ENCODE results near the gene ATAT1. TPM values are rescaled to one million over a fixed set of nuclear protein-coding genes. Genes with fewer than 3 reads are reported as not detected.

ATAT1 gene
- 2.6 and 5.8 TPM in 2 replicates for total RNA-seq

DNA sequence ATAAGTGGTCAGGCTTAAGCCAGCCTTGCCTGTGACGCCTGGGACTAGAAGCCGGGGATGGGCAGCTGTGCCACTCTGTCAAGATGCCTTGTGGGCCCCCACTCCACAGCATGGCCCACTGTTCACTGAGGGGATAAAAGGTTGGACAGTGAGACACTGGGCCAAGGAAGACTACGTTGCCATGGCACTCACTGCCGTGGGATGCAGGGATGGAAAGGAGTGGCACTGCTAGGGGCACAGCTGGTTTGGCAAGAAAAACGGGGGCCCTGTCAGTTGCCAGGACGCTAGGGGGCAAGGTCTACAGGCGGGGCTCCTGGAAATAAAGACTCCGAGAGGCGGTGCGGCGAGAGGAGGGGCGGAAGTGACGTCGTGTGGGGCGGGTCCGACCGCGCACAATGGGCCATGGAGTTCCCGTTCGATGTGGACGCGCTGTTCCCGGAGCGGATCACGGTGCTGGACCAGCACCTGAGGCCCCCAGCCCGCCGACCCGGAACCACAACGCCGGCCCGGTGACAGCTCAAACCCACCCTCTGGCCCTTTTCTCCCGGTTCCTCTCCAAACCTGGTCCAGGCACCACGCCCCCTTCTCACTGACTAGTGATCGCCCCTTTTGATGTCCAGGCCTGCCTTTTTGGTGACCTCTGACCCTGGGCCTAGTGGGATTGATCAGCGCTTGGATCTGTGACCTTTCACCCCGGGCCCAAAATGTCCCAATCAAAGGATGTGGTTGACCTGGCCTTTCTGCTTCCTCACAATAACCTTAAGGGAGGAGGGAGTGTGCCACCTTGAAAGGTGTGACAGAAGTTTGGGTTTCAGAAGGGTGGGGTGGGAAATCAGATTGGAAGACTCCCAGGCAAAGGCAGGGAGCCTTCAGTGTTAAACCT is at the start of gene ATAT1:
ATAT1 (plus strand) TSS at position 391 of the 883 bp plus-strand sequence.

DNA sequence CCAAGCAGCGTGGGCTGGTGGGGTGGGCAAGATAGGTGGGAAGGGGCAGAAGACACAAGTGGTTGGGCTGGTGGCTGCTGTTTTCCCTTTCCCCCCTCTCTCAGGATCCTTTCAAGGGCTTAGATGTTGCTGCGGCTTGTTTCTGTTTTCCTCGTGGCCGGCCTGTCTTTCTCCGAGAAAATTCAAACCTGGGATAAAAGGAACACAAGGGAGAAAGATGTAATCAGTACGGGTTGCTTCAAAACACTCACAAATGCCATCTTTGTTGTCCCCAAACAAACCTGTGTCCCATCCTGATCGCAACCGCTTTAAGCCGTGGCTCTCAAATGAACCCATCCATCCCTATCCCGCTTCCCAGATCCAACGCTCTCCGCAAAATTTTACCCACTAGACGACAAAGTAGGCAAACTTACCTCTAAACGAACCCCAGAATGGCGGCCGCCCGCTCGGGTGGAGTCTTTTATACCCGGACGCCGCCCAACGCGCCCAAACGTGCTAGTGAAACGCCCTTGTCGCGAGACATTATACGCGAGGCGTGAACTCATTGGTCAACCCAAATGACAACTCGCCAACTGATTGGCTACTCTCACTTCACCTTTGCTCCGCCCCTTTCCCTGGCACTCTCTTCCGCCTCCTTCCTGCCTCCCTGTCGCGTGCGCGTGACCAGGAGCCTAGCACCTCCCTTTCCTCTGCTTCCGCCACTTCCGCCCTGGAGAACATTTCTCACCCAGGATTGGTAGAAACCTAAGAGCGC is 9.7 kb upstream of the ATAT1 start, which contains the start of gene PPP1R10:
PPP1R10 (minus strand) TSS at position 433 of the 754 bp plus-strand sequence. CDS start 7,299 bp downstream, outside the sequence.

DNA sequence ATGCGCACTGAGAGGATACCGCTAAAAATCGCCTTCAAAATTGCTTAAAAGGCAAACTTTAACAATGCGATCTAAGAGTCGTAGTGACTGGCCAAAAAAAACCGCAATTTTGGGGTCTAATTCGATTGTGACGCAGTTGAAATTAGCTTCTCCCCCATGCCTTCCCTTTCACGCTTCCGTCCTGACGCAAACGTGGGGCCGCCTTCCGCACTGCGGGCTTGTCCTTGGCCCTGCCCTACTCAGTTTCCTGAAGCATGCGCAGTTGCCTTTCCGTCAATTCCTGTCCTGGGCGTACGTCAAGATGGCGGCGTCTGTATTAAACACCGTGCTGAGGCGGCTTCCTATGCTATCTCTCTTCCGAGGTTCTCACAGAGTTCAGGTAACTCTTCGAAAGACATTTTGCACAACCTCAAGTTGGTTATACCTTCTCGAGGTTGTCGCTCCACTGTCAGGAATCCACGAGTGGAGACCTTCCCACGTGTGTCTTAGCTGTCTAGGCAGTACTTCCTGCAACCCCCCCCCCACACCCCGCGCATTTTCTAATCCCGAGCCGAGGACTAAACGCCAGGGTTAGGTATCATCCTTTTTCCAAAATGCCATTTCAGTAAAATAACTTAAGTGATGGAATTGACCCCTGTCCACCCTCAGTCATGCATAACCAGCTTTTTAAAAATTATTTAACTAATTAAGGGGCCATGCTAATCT is 9.0 kb upstream of the ATAT1 start, which contains the start of gene MRPS18B:
MRPS18B (plus strand) TSS at position 276 of the 705 bp plus-strand sequence; CDS start at position 302, 26 bp downstream.

DNA sequence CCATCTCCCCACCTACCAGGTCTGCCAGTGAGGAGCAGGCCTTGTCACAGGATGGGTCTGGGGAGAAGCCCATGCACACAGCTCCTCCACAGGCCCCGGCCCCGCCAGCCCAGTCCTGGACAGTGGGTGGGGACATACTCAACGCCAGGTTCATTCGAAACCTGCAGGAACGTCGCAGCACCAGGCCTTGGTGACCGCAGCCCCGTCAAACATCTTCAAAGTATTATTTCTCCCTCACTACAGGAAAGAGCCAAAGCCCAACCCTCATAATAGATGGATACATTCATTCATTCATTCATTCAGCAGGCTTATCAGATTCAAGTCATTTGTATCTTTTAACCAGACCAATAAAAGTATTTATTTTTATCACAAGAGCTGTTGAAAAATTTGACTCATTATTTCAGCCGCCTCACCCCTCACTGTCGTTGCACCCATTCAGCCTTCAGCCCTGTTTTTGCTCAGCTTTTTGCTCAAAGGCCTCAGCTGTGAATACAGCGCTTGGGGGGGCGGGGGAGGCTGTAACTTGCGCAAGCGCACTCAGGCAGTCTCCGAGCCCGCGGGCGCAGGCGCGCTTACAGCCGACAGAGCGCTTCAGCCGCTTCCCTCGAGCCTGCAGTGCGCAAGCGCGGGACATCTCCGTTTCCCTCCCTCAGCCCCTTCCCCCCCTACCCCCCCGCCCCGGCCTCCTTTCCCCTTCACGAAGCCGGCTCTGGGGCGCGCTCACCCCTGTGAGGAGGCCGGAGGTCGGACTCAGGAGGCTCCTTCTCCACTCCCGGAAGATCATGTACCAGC is 20.0 kb downstream of the ATAT1 start, which contains the start of gene C6orf136:
C6orf136 (plus strand) TSS at position 684 of the 792 bp plus-strand sequence; CDS start at position 783, 99 bp downstream.

DNA sequence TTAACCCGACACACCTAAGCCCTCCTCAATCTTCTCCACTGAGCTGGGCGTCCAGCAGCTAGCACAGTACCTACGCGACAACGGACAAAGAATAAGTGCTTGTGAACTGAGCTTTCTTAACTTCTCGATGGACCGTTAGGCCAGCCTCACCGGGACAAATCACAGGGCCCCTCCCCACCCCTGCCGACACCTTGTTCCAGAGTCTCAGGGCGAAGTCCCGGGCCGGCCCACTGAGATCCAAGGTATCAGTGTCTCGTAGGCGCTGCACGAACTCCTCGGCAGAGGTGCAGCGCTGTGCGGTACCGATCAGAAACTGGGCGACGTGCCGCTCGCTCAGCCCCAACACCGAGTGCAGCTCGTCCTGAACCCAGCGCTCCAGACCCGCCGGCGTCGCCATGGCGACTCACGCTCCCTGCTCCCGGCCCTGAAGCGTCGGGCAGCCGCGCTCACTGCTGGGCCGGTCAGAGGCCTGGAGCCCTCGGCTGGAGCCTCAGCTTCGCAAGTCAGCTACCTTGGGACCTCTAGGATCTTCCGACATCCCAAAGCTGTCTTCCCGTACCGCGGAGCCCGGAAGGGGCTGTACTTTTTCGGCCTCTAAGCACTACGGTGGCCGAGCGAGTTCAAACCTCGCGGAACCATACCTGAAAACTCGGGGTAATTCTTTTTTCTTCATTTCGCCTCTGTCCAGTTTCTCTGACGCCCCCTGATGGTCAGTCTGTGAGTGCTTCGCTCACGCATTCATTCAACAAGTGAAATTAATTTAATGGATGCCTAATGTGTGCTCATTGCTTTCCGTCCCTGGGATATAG is 46.0 kb downstream of the ATAT1 start, which contains the start of gene DHX16:
DHX16 (minus strand) TSS at position 562 of the 809 bp plus-strand sequence; CDS start at position 397, 165 bp downstream.

DNA sequence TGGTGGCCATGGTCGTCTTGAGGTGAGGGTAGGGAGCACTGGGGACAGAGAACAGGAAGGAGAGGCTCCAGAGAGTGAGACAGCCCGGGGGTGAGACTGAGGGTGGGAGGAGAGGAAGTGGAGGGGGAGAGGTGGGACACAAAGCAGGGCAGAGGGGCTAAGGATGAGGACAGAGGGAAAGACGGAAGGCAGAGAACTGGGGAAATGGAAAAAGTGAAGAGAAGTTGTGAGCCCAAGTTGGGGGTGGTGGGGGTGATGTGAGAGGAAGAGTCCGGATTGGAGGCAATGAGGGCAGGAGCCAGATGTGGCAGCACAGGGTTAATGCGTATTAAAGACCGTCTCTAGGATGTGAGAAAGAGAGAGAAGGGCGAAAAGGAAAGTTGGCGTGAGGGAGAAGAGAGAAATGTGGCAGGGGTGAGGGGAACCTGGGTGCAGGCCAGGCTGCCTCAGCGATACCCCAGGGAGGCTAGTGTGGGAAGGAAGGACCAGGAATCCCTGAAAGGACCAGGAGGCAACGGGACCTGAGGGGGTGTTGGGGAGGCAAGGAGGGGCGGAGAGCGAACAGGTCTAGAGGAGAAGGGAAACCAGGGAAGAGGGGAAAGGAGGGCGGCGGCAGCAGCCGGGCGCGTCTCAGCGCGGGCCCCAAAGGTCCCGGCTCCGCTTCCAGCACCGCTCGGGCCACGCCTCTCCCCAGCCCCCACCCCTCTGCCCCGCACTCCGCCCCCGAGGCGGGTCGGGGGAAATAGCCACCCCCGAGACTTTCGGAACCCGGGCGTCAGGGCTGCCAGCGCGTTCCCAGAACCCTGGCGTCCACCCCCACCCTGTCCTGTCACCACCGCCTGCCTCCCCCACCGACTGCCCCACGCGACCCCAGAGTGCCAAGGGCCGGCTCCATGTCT is 59.6 kb downstream of the ATAT1 start, which contains the start of gene PPP1R18:
PPP1R18 (minus strand) TSS at position 637 of the 899 bp plus-strand sequence; CDS start at position 10, 627 bp downstream.

DNA sequence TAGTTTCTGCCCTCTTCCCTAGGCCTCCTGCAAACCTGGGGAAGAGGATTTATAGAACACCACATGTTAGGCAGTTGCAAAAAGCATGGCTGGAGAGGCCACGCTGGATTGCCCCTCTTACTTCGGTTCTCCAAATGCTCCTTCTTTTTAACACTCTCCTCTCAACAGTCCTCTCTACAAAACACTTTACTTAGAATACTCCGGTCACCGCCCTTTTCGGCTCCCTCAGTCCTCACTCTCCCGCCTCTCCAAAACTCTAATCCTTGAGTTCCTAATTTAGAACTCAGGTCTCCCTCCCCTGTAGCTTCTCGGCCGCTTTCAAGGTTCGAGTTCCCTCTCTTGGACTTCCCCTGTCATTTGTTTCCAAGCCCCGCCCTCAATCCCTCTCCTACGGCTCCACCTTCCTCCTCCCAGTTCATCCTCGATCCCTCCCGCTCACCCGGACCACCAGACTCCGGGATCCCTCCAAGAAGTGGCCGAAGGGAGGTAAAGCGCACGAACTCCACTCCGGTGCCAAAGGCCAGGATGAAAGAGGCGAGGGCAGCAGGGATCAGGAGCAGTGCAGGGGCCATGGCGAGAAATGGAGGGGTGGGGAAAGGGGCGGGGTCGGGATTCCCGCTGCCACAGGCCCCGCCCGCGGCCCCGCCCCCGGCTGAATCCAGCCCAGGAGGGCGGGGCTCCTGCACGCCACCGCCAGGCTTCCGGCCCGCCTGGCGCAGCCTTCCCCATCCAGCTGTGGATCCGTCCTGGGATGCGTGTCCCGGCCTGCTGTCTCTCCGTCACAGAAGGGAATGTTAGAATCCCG is 63.9 kb downstream of the ATAT1 start, which contains the start of gene NRM:
NRM (minus strand) TSS at position 582 of the 805 bp plus-strand sequence; CDS start at position 572, 10 bp downstream.

Other genes with a start within 250 kb of the ATAT1 start
- gene HLA-E, start 137.4 kb upstream of the ATAT1 start, total RNA-seq = 548 and 551 TPM in 2 replicates
- 41.6 and 45.1 TPM in 2 replicates for gene GNL1, start 70.4 kb upstream of the ATAT1 start, total RNA-seq
- 1.5 and 2.6 TPM in 2 replicates for gene PRR3, start 69.6 kb upstream of the ATAT1 start, total RNA-seq
- gene ABCF1, start 55.4 kb upstream of the ATAT1 start, total RNA-seq = 43.5 and 44.2 TPM in 2 replicates
- gene PPP1R10, start 9.6 kb upstream of the ATAT1 start, total RNA-seq = 8.8 and 12.9 TPM in 2 replicates
- gene MRPS18B, start 9.0 kb upstream of the ATAT1 start, total RNA-seq = 55.5 and 57.3 TPM in 2 replicates
- gene C6orf136, start 20.3 kb downstream of the ATAT1 start, total RNA-seq = 3.2 and 4.5 TPM in 2 replicates
- 38.3 and 41.0 TPM in 2 replicates for gene DHX16, start 46.1 kb downstream of the ATAT1 start, total RNA-seq
- 48.1 and 49.8 TPM in 2 replicates for gene PPP1R18, start 59.8 kb downstream of the ATAT1 start, total RNA-seq
- 1.9 and 3.8 TPM in 2 replicates for gene NRM, start 64.1 kb downstream of the ATAT1 start, total RNA-seq
- 6.2 and 7.5 TPM in 2 replicates for gene MDC1, start 90.4 kb downstream of the ATAT1 start, total RNA-seq
- gene TUBB, start 93.5 kb downstream of the ATAT1 start, total RNA-seq = 311 and 367 TPM in 2 replicates
- 31.5 and 64.0 TPM in 2 replicates for gene FLOT1, start 115.8 kb downstream of the ATAT1 start, total RNA-seq
- gene IER3, start 117.7 kb downstream of the ATAT1 start, total RNA-seq = 160 and 166 TPM in 2 replicates